ENCODE data around the gene STAT6. TPM values are rescaled to one million over a fixed set of nuclear protein-coding genes. Genes with fewer than 3 reads are reported as not detected.
A peak's percentile ranks its signal among the peaks of the same experiment; 100 is the strongest.

Gene STAT6
- total RNA-seq, 1 donor from 2014 or later = 12.9 TPM

DNA sequence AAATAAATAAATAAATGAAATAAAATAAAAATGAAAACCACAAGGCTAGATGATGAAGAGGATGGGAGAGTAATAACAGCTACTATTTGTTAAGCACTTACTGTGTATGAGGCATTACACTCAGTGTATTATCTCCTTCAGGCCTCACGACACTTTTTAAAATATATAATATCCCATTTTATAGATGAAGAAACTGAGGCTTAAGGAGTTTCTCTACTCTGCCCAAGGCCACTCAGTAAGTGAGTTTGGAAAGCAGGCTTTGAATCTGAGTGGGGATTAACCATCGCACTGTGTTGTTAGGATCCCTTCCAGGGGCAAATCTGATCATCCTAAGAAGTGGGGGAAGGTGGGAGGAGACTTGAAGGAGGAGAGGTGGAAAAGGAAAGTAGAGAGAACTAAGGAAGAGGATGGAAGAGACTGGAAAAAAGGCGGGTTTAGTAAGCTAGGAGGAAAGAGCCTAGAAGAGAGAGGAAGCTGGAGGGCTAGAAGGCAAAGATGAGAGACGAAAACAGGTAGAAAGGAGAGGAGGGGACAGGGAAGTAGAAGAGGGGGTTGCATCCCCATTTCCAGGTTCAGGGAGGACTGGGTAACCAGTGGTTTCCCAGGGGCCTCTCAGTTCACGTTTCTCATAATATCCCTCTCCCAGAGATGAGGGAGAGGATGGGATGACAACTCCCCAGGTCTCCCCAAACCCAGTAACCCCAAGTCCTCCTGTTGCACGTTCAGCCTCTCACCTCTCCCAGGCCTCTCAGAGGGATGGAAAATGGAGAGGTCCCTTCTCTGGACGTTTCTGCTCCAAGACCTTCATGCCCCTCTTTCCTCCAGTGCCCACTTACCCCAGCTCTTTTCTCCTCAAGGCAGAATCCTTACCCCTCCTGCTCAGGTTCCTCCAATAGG is 1.7 kb downstream of the STAT6 start:
- Mint-ChIP-seq H3K4me3 (peak overlapping the region; percentile 86), H3K36me3 (peaks cover 4% of the 10 kb centered on the region), H3K4me1 (peaks cover 44% of the 10 kb centered on the region), H3K27ac (peak overlapping the region; percentile 97), H3K27me3 (ENCODE audit: insufficient read depth, low read depth) (peaks cover 9% of the 10 kb centered on the region), H3K9me3 (peaks cover 2% of the 10 kb centered on the region)
- Histone ChIP-seq H3K27me3 (no peaks in the 10 kb centered on the region), H3K4me1 (peaks cover 22% of the 10 kb centered on the region), H2AFZ (replicated peaks) (peak overlapping the region; percentile 63), H3K36me3 (no peaks in the 10 kb centered on the region), H3F3A (ENCODE audit: low read depth) (peaks cover 20% of the 10 kb centered on the region), H3K27ac (no peak overlapping the region), H3K4me2 (peak overlapping the region; percentile 81), H3K4me3 (peak overlapping the region; percentile 41), H3K9me3 (ENCODE audit: low read depth) (no peaks in the 10 kb centered on the region), H3K79me2 (ENCODE audit: low read depth) (peaks cover 3% of the 10 kb centered on the region), H4K20me1 (ENCODE audit: low read depth) (no peaks in the 10 kb centered on the region), H3K9ac (no peak overlapping the region)
- no peak for TF ChIP-seq EZH2phosphoT487 (IDR thresholded peaks at IDR 0.05)
- no peak for TF ChIP-seq EZH2 (IDR thresholded peaks at IDR 0.05)
- TF ChIP-seq, protein P1, sequence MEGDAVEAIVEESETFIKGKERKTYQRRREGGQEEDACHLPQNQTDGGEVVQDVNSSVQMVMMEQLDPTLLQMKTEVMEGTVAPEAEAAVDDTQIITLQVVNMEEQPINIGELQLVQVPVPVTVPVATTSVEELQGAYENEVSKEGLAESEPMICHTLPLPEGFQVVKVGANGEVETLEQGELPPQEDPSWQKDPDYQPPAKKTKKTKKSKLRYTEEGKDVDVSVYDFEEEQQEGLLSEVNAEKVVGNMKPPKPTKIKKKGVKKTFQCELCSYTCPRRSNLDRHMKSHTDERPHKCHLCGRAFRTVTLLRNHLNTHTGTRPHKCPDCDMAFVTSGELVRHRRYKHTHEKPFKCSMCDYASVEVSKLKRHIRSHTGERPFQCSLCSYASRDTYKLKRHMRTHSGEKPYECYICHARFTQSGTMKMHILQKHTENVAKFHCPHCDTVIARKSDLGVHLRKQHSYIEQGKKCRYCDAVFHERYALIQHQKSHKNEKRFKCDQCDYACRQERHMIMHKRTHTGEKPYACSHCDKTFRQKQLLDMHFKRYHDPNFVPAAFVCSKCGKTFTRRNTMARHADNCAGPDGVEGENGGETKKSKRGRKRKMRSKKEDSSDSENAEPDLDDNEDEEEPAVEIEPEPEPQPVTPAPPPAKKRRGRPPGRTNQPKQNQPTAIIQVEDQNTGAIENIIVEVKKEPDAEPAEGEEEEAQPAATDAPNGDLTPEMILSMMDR (IDR thresholded peaks at IDR 0.05) = no peak
- DNase-seq (ENCODE audit: low spot score) = no peak

DNA sequence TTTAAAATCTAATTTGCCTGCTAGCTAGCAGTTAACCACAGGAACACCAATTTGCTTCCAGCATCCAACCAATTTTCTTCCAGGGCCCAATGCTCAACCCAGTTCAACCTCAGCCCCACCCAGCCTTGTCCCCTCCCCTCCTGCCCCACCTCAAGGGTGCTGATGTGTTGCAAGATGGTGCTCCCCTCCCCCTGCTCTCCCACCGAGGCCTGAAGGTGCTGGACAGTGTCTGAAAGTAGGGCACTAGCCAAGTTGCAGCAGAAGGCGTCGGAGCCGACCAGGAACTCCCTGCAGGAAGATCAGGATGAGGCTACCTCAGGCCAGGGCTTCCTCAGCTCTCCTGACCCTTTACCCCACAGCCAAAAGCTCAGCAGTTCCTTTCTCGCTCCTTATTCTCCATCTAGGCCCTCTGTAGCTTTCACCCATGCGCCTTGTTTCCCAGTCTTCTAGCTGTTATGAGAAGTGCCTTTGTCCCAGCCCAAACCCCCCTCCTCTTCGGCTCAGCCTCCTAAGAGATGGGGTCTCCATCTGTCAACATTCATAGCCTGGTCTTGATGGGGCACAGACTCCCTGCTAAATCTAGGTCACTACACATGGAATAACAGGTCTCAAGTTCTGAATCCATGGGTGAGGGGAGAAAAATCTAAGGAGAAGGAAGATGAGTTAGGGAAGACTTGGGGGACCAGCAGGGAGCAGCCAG is 3.6 kb downstream of the STAT6 start:
- H3K27ac Mint-ChIP-seq = no peak overlapping the region

DNA sequence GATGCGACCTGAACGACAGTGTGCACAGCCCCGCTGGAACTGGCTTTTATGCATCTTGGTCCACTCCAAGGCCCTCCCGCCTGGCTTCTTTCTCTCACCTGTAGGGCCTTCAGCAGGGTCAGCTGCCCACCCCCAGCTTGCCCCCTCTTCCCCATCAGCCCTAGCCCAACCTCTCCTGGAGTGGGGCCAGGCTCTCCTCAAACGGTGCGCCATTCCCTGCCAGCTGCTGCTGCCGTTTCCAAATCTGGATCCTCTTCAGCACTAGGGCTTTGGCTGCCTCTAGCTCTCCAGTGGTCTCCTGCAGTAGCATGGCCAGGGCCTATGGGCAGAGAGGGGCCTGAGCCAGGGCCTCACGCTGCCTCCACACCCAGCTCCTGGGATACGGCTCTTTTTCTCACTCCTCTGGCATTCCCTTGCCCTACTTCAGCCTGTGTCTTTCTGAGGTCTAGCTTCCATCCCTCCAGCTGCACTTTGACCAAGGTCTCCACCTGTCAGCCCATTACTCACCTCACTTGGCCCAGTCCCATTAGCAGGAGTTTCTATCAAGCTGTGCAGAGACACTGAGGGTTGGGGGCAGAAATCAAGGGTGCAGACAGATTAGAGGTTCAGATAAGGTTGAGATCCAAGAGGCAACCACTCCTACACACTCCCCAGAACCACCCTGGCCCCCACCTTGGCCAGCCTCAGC is 5.0 kb downstream of the STAT6 start:
- Mint-ChIP-seq H3K4me3 (no peak overlapping the region), H3K9me3 (peaks cover 2% of the 10 kb centered on the region), H3K27ac (no peak overlapping the region), H3K4me1 (peaks cover 38% of the 10 kb centered on the region), H3K27me3 (ENCODE audit: insufficient read depth, low read depth) (peaks cover 12% of the 10 kb centered on the region), H3K36me3 (peaks cover 4% of the 10 kb centered on the region)
- no peak overlapping the region for H3K27ac ChIP-seq
- H3K27me3 ChIP-seq = no peaks in the 10 kb centered on the region
- peaks cover 11% of the 10 kb centered on the region for H3F3A ChIP-seq (ENCODE audit: low read depth)
- H4K20me1 ChIP-seq (ENCODE audit: low read depth) = no peaks in the 10 kb centered on the region
- no peak overlapping the region for H3K9ac ChIP-seq
- H3K79me2 ChIP-seq (ENCODE audit: low read depth) = peaks cover 3% of the 10 kb centered on the region
- H3K9me3 ChIP-seq (ENCODE audit: low read depth) = no peaks in the 10 kb centered on the region
- no peak overlapping the region for H3K4me3 ChIP-seq
- H3K4me2 ChIP-seq = no peak overlapping the region
- peaks cover 18% of the 10 kb centered on the region for H3K4me1 ChIP-seq
- DNase-seq (ENCODE audit: low spot score) = no peak
- no peak overlapping the region for H2AFZ ChIP-seq (replicated peaks)
- TF ChIP-seq EZH2phosphoT487 (IDR thresholded peaks at IDR 0.05) (no peak), EZH2 (IDR thresholded peaks at IDR 0.05) (no peak)
- TF ChIP-seq, protein P1 (IDR thresholded peaks at IDR 0.05) = no peak
- H3K36me3 ChIP-seq = no peaks in the 10 kb centered on the region

More for the DNA sequence above, 3.6 kb downstream of the STAT6 start:
- Histone ChIP-seq H3K36me3 (no peaks in the 10 kb centered on the region), H4K20me1 (ENCODE audit: low read depth) (no peaks in the 10 kb centered on the region), H2AFZ (replicated peaks) (no peak overlapping the region), H3F3A (ENCODE audit: low read depth) (peaks cover 20% of the 10 kb centered on the region), H3K27ac (no peak overlapping the region), H3K4me2 (no peak overlapping the region), H3K9me3 (ENCODE audit: low read depth) (no peaks in the 10 kb centered on the region), H3K4me3 (no peak overlapping the region), H3K9ac (no peak overlapping the region), H3K79me2 (ENCODE audit: low read depth) (peaks cover 3% of the 10 kb centered on the region), H3K27me3 (no peaks in the 10 kb centered on the region), H3K4me1 (peaks cover 22% of the 10 kb centered on the region)
- DNase-seq (ENCODE audit: low spot score) = no peak
- no peak overlapping the region for H3K4me3 Mint-ChIP-seq
- peaks cover 4% of the 10 kb centered on the region for H3K36me3 Mint-ChIP-seq
- H3K4me1 Mint-ChIP-seq = peaks cover 41% of the 10 kb centered on the region
- peaks cover 12% of the 10 kb centered on the region for H3K27me3 Mint-ChIP-seq (ENCODE audit: insufficient read depth, low read depth)
- TF ChIP-seq EZH2 (IDR thresholded peaks at IDR 0.05) (no peak), EZH2phosphoT487 (IDR thresholded peaks at IDR 0.05) (no peak)
- TF ChIP-seq, protein P1 (IDR thresholded peaks at IDR 0.05) = no peak
- peaks cover 2% of the 10 kb centered on the region for H3K9me3 Mint-ChIP-seq

Measured in neural progenitor cell (in vitro differentiated cells).